Kidney (tissue), 14 donors: ENCODE results near the gene SLX4IP. TPM values are rescaled to one million over a fixed set of nuclear protein-coding genes. Genes with fewer than 3 reads are reported as not detected.

ENCODE experiments used
- DNase-seq, 5 donors: peaks; one replicate each; pipeline ENCODE4 v3.0.0-alpha.2; 2013 to 2020
- FAIRE-seq: peaks from 2 replicates; lab custom pipeline; 2012; peaks lifted over from hg19 to GRCh38; lab: Jason Lieb, UNC
- H3K27ac ChIP-seq, 2 donors: one replicate each; pipeline ENCODE4 v1.7.0; 2013; ENCODE audit warnings: low read depth in 2 of 2, low read length in 2 of 2, inconsistent platforms in 1 of 2
- H3K27me3 ChIP-seq: one replicate; pipeline ENCODE4 v1.7.1; 2013; ENCODE audit warnings: low read length, inconsistent platforms; ENCODE audit not compliant: control insufficient read depth, insufficient read depth
- H3K36me3 ChIP-seq, 3 donors: one replicate each; pipeline versions ENCODE4 v1.7.0 to v1.7.1; 2013; ENCODE audit warnings: low read length in 3 of 3, control low read depth in 1 of 3, inconsistent platforms in 1 of 3; ENCODE audit not compliant: insufficient read depth in 3 of 3, control insufficient read depth in 2 of 3
- H3K4me1 ChIP-seq, 3 donors: one replicate each; pipeline versions ENCODE4 v1.7.0 to v1.7.1; 2013; ENCODE audit warnings: low read length in 3 of 3, inconsistent platforms in 1 of 3, low read depth in 1 of 3; ENCODE audit not compliant: control insufficient read depth in 2 of 3, insufficient read depth in 2 of 3
- H3K4me3 ChIP-seq, 3 donors: one replicate each; pipeline versions ENCODE4 v1.7.0 to v1.8.1; 2013; ENCODE audit warnings: low read length in 3 of 3, control low read depth in 1 of 3, inconsistent platforms in 1 of 3
- H3K9ac ChIP-seq, 3 donors: one replicate each; pipeline versions ENCODE4 v1.7.0 to v1.7.1; 2013; ENCODE audit warnings: low read length in 3 of 3, control low read depth in 1 of 3, inconsistent platforms in 1 of 3
- H3K9me3 ChIP-seq, 3 donors: one replicate each; pipeline versions ENCODE4 v1.7.0 to v1.7.1; 2013; ENCODE audit warnings: low read length in 3 of 3, control low read depth in 1 of 3, inconsistent platforms in 1 of 3; ENCODE audit not compliant: control insufficient read depth in 2 of 3, insufficient read depth in 1 of 3
- CTCF ChIP-seq: IDR thresholded peaks from 3 replicates; pipeline ENCODE4 v1.5.1; 2012; ENCODE audit warnings: mild to moderate bottlenecking, moderate library complexity, borderline replicate concordance; ENCODE audit not compliant: insufficient read depth; ENCODE audit errors: extremely low read depth
- intact Hi-C: fragments of 100-400 bp; cut with DNase I; formaldehyde crosslinking; loops from one replicate; pipeline ENCODE4 v1.11.1; 2022
- polyA plus RNA-seq: library from polyadenylated mRNA; stranded (reverse); fragments of 350-450 nt; fragmentation: Illumina TruSeq; extraction: RNeasy Lipid Tissue Mini Kit (QIAGEN cat#74804); gene quantifications from one replicate; pipeline ENCODE4 v1.2.3, GENCODE V29; 2014; ENCODE audit warnings: low read depth, low replicate concordance; ENCODE audit not compliant: insufficient read depth
- total RNA-seq: library from RNA; stranded (reverse); fragmentation: NEBNext Ultra II Directional; extraction: Animal tissue kit (Norgen Biotek cat#: 25700); gene quantifications from one replicate; pipeline ENCODE4 v1.2.1, GENCODE V29; 2021
- donor health status: control.
- donor health status: control.
- donor health status: control.
- donor health status: control.
- donor health status: control.
- donor health status: DM: yes; HTN: yes; CAD: no.
- donor health status: Normal renal cell carcinoma (clear cell type).

Gene SLX4IP
- total and polyA plus RNA-seq, 2 donors from 2014 or later: 2.6 to 7.6 TPM

DNA sequence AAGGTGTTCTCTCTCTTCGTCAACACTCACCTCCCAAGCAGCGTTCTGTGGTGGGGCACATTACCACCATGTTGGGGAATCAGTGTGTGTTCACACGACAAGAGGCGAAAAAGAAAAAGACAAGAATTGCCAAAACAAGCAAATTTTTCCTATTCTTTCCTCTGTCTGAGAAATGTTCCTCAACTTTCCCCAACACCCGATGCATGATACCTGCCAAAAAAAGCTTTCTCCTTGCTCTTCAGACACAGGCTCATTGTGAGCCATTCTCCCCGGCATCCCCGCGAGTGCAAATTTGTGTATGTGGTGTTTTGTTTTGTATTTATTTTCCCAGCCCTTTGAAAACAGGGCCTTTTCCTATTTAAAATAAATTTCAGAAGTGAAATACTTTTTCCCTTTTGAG, 137.7 kb downstream of the SLX4IP start:
- H3K9ac ChIP-seq: no peak overlapping the region
- TF ChIP-seq CTCF: no peak

GRCh38 chr20:10573273-10573950, 138.3 kb downstream of the SLX4IP start:
- no peak overlapping the region for H3K27ac ChIP-seq
- no peak overlapping the region for H3K9ac ChIP-seq
- no peak for TF ChIP-seq CTCF
- no peak overlapping the region for H3K4me3 ChIP-seq
- FAIRE-seq (no peak), DNase-seq (no peak)
- no peaks in the 10 kb centered on the region for H3K4me1 ChIP-seq
- no peaks in the 10 kb centered on the region for H3K27me3 ChIP-seq
- intact Hi-C loops: no loop called here
- no peaks in the 10 kb centered on the region for H3K9me3 ChIP-seq
- H3K36me3 ChIP-seq: no peaks in the 10 kb centered on the region

More for the DNA sequence above, 137.7 kb downstream of the SLX4IP start:
- no peak overlapping the region for H3K27ac ChIP-seq
- H3K27me3 ChIP-seq: no peaks in the 10 kb centered on the region
- H3K9me3 ChIP-seq: no peaks in the 10 kb centered on the region
- no peaks in the 10 kb centered on the region for H3K4me1 ChIP-seq
- intact Hi-C loops: no loop called here
- no peak overlapping the region for H3K4me3 ChIP-seq
- no peak for DNase-seq
- no peak for FAIRE-seq
- H3K36me3 ChIP-seq: no peaks in the 10 kb centered on the region

- no peak overlapping the region for H3K4me3 ChIP-seq
- intact Hi-C loops: no loop called here
- H3K9me3 ChIP-seq: no peaks in the 10 kb centered on the region
- FAIRE-seq (no peak), DNase-seq (no peak)
- no peak overlapping the region for H3K27ac ChIP-seq
- no peaks in the 10 kb centered on the region for H3K27me3 ChIP-seq
- TF ChIP-seq CTCF: no peak
- no peak overlapping the region for H3K9ac ChIP-seq
- H3K4me1 ChIP-seq: no peaks in the 10 kb centered on the region
- no peaks in the 10 kb centered on the region for H3K36me3 ChIP-seq
These were observed 138.8 kb downstream of the SLX4IP start for GRCh38 chr20:10573951-10574339.
